ENCODE measurements around the gene BIRC2.

- TF ChIP-seq, protein P1, sequence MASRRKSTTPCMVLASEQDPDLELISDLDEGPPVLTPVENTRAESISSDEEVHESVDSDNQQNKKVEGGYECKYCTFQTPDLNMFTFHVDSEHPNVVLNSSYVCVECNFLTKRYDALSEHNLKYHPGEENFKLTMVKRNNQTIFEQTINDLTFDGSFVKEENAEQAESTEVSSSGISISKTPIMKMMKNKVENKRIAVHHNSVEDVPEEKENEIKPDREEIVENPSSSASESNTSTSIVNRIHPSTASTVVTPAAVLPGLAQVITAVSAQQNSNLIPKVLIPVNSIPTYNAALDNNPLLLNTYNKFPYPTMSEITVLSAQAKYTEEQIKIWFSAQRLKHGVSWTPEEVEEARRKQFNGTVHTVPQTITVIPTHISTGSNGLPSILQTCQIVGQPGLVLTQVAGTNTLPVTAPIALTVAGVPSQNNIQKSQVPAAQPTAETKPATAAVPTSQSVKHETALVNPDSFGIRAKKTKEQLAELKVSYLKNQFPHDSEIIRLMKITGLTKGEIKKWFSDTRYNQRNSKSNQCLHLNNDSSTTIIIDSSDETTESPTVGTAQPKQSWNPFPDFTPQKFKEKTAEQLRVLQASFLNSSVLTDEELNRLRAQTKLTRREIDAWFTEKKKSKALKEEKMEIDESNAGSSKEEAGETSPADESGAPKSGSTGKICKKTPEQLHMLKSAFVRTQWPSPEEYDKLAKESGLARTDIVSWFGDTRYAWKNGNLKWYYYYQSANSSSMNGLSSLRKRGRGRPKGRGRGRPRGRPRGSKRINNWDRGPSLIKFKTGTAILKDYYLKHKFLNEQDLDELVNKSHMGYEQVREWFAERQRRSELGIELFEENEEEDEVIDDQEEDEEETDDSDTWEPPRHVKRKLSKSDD (conservative IDR thresholded peaks at IDR 0.05; ENCODE audit: low read length): no peak
- TF ChIP-seq POLR3G (IDR thresholded peaks at IDR 0.05; ENCODE audit: extremely low read depth, insufficient read length, insufficient replicate concordance) (no peak), ZNF274 (IDR thresholded peaks at IDR 0.05; ENCODE audit: borderline replicate concordance, low read depth, low read length) (no peak), FOSL1 (tag; conservative IDR thresholded peaks at IDR 0.05) (no peak), TBP (optimal IDR thresholded peaks at IDR 0.05; ENCODE audit: low read depth, low read length) (no peak), ZNF551 (CRISPR knock-in tag; IDR thresholded peaks at IDR 0.05) (no peak), ZNF507 (tag; conservative IDR thresholded peaks at IDR 0.05) (no peak), BRCA1 (IDR thresholded peaks at IDR 0.05) (no peak), BRCA1 (CRISPR knock-in tag; IDR thresholded peaks at IDR 0.05) (no peak), ILF3 (IDR thresholded peaks at IDR 0.05; ENCODE audit: borderline replicate concordance) (no peak), ZNF740 (CRISPR knock-in tag; IDR thresholded peaks at IDR 0.05) (no peak), ZNF740 (tag; IDR thresholded peaks at IDR 0.05) (no peak)
These were observed 8.5 kb upstream of the BIRC2 start for GRCh38 chr11:102338479-102339010.

Data from K562 (cell line).